HG03469 (cell line): ENCODE measurements around the gene LSR.

ENCODE experiments used
- ATAC-seq: cut with Tn5 transposase; IDR thresholded peaks from one replicate; pipeline ENCODE4 v1.9.1; 2021; ENCODE audit warnings: mild to moderate bottlenecking, moderate library complexity, moderate number of reproducible peaks; ENCODE audit not compliant: unreplicated experiment

The LSR gene, protein sequence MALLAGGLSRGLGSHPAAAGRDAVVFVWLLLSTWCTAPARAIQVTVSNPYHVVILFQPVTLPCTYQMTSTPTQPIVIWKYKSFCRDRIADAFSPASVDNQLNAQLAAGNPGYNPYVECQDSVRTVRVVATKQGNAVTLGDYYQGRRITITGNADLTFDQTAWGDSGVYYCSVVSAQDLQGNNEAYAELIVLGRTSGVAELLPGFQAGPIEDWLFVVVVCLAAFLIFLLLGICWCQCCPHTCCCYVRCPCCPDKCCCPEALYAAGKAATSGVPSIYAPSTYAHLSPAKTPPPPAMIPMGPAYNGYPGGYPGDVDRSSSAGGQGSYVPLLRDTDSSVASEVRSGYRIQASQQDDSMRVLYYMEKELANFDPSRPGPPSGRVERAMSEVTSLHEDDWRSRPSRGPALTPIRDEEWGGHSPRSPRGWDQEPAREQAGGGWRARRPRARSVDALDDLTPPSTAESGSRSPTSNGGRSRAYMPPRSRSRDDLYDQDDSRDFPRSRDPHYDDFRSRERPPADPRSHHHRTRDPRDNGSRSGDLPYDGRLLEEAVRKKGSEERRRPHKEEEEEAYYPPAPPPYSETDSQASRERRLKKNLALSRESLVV

DNA sequence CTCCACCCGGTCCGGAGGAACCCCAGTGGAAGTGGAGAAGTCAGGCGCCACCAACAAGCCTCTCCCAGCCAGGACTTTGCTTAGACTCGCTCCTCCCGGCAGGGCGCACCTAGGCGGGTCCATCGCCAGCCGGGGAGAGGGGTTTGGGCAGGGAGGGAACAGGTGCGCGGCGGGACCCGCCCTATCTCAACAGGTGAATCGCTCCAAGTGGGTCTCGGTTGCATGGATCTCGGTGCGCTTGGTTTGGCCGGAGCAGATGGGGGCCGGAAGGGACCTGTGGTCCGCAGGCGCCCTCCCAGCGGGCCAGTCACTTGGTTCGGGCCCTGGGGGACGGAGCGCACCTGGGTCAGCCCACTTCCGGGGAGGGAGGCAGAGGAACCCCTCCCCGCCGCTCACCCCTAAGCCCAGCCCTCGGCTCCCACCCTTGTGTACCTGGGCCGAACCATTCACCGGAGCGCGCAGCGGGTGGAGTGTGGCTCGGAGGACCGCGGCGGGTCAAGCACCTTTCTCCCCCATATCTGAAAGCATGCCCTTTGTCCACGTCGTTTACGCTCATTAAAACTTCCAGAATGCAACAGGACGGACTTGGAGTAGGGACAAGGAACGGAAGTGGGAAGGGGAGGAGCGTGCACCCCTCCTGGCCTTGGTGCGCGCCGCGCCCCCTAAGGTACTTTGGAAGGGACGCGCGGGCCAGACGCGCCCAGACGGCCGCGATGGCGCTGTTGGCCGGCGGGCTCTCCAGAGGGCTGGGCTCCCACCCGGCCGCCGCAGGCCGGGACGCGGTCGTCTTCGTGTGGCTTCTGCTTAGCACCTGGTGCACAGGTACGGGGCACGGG, at the start of gene LSR:
Gene LSR (plus strand): TSS at position 693 of the 836 bp plus-strand sequence. CDS start 21 bp downstream, at position 714.
- peak; percentile 55 for ATAC-seq

DNA sequence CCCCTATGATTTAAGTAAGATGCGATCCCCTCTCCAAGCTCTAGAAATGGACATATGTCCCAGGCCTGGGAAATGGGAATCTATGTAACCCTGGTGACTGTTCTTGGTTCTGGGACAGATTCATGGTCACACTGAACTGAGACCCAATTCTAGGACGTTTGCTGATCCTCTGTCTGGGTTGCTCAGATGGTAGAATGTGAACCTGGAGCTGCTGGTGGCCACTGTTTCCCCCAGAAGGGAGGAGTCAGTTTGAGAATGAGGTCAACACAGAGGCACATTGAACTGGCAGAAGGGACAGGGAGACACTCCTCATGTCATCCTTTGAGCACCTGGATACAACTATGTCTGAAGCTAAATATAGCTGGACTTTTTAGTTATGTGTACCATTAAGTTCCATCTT, 49.3 kb upstream of the LSR start:
- ATAC-seq = no peak

DNA sequence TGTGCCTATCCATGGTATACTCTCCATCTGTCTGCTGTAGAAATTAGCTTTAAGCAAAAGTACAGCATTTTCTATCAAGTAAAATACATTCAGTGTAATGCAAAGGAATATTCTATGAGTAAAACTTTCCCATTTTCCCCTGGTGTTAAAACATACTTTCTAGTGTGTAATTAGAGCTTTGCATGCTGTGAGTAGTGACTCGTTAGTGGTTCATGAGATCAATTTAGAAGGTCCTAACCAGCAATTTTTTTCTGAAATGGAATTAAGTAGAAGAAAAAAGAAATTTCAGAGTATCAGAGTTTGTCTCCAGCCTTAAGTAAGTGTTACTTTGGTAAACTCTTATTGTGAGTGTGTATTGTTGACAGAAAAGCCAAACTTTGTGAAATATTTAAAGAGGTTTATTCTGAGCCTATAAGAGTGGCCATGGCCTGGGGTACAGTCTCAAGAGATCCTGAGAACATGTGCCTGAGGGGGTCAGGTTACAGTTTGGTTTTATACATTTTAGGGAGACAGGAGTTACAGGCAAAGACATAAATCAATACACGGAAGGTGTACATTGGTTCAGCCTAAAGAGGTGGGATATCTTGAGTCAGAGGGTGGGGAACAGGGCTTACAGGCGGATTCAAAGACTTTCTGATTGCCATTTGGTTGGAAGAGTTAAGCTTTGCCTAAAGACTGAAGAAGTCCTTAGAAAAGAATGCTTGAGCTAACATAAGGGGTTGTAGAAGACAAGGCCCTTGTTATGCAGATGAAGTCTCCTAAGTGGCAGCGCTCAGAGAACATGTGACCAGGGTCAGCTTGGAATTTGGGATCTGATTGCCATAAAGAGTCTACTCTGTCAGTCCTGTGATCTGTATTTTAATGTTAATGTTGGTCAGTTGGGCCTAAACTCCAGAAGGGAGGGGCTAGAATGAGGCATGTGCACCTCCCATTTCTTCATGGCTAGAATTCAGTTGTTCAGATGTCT, 45.8 kb upstream of the LSR start:
- no peak for ATAC-seq

DNA sequence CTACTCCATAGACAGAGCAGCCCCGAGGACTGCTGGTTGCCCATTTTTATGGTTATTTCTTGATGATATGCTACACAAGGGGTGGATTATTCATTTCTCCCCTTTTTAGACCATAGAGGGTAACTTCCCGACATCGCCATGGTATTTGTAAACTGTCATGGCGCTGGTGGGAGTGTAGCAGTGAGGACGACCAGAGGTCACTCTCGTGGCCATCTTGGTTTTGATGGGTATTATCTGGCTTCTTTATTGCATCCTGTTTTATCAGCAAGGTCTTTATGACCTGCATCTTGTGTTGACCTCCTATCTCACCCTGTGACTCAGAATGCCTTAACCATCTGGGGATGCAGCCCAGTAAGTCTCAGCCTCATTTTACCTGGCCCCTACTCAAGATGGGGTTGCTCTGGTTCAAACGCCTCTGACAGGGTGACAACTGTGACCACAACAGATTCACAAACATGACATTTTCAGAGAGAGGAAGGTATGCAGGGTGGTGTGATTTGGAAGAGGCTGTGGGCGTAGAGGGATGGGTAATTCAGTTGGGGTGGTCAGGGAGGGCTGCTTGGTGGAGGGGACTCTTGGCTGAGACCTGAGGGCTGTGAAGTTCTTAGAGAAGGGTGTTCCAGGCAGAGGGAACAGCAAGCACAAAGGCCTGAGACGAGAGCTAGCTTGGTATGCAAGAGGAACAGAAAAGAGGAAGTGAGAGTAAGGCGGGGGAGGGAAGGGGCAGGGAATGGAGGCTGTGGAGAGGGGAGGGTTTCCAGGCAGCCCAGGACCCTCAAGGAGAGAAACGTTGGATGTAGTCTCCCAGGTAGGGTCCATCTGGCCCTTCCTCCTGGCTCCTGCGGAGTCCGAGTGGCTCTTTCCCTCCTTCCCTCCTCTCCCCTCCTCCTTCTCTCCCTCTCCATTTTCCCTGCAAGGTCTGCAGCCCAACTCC, 43.7 kb upstream of the LSR start:
- ATAC-seq = no peak

DNA sequence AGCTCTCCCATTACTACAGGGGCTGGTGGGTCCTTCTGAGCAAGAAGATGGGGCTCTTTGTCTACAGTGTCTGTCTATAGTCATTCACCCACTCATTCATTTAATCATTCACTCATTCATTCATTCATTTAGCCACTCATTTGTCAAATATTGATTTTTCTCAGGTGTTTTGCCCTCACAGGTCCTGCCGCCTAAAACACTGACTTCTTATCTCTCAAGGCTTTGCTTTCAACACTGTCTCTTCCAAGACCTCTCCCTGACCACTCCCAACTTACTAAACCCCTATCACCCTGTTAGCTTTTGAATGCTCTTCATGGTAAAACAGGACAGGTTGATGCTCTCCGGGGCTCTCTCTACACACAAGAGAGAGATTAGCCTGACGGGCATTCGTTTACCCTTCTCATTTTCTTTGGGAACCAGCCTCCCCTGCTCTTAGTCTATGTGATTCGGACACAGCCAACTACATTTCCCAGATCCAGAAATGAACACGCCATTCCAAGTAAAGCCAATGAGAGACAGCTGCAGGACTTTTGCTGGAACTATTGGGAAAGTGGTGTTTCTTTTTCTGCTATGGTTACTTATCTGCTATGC, 43.0 kb upstream of the LSR start:
- ATAC-seq = no peak

DNA sequence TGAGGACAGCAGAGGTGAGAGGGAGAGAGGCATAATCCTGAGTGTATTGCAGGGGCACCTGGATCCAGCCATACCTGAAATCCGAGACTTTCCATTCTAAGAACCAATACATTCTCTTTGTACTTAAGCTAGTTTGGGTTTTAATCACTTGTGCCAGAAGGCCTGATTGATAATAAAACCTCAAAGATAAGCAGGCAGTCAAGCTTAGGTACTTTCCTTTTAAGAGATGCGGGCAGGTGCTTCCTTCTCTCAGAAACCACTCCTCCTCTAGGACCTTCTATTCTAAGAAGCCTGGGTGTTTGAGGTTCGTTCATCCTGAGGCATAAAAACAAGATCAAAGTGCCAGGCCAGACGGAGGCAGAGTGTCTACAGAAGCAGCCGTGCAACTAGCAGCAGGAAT, 42.4 kb upstream of the LSR start:
- no peak for ATAC-seq

DNA sequence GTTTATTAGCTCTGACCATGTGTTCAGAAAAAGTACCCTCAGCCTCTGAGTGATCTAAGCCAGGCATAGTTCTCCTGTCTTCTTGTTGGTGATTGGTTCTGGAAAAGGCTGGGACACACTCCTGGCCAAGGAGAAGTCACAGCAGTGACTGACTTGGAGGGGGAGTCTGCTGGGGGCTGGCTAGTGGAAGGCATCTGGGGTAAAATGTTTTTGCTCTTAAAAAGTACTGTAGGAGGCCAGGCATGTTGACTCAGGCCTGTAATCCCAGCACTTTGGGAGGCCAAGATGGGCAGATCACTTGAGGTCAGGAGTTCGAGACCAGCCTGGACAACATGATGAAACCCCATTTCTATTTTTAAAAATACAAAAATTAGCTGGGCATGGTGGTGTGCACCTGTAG, 41.9 kb upstream of the LSR start:
- no peak for ATAC-seq

DNA sequence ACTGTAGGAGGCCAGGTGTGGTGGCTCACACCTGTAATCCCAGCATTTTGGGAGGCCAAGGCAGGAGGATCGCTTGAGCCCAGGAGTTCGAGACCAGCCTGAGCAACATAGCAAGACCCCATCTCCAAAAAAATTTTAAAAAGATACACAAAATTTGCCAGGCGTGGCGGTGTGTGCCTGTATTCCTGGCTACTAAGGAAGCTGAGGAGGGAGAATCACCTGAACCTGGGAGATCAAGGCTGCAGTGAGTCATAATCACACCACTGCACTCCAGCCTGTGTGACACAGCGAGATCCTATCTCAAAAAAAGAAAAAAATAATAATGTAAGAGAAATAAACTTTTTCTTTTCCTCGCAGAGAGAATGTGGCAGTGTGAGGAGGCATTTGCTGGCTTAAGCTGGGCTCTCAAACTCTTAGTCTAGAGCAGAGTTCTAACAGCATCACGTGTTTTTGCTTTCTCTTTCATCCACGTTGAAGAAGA, 41.4 kb upstream of the LSR start:
- no peak for ATAC-seq

DNA sequence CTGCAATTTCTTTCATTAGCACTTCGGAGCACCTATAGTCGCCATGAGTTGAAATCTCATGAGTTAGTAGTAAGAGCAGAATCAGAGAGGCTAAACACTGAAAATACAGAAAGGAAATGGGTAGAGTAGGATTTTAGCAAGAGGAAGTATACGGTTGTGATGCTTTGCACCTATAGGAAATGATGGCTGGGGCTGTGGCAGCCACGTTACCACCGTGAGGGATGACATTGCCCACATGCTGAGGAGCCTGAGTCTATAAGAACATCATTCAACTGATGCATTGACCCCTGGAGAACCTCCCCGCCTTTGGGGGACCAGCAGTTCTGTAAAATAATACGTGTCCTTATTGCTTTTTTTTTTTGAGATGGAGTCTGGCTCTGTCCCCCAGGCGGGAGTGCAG, 40.7 kb upstream of the LSR start:
- no peak for ATAC-seq

DNA sequence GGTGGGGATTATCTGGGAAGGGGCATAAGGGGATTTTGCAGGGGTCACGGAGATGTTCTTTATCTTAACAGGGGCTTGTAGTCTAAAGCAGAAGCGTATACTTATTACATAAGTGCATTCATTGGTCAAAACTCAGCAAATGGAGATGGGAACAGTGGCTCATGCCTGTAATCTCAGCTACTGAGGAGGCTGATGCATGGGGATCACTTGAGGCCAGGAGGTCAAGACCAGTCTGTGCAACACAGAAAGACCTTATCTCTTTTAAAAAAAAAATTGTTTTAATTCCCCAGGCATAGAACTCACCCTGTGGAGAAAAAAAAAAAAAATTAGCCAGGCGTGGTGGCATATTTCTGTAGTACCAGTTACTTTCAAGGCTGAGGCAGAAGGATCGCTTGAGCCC, 39.2 kb upstream of the LSR start:
- ATAC-seq = no peak

DNA sequence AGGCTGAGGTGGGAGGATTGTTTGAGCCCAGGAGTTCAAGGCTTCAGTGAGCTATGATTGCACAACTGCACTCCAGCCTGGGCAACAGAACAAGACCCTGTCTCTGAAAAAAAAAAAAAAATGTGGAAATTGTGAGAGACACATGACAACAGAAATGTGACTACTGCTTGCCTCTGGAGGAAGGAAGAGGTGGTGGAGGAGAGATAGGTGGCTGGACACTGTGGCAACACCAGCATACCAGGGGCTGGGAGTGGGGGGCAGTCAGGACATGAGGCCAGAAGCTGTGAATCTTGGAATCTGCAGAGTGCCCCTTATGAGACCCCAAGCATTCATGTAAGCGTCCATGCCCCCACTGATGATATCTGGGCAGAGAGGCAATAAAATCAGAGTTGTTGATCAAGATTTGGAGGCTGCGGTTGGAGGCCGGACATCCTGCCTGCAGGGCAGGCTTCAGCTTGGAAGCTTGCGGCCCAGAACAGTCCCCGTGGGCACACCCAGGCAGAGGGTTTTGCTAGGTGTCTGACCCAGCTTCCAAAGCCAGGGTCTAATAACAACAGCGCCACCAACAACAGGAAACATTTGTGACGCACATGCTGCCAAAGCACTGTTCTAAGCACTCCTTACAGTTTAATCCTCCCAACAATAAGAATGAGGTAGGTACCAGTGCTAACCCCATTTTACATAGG, 37.1 kb upstream of the LSR start:
- no peak for ATAC-seq

DNA sequence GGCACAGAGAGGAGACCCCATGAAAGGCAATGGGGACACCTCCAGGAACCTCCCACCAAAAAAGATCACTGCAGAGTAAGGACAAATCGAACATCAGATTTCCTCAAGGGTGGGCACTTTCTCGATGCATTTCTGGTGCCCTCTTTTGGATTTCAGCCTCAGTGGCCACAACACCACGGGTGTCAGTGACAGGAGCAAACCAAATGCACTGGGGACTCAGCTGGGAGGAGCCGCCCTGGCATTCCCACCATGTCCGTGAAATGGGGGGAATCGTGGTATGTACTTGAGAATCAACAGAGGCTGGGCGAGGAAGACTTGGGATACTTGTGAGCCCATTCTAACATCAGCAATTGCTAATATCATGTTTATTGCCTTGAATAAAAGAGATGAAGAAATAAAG, 36.6 kb upstream of the LSR start:
- ATAC-seq = no peak

DNA sequence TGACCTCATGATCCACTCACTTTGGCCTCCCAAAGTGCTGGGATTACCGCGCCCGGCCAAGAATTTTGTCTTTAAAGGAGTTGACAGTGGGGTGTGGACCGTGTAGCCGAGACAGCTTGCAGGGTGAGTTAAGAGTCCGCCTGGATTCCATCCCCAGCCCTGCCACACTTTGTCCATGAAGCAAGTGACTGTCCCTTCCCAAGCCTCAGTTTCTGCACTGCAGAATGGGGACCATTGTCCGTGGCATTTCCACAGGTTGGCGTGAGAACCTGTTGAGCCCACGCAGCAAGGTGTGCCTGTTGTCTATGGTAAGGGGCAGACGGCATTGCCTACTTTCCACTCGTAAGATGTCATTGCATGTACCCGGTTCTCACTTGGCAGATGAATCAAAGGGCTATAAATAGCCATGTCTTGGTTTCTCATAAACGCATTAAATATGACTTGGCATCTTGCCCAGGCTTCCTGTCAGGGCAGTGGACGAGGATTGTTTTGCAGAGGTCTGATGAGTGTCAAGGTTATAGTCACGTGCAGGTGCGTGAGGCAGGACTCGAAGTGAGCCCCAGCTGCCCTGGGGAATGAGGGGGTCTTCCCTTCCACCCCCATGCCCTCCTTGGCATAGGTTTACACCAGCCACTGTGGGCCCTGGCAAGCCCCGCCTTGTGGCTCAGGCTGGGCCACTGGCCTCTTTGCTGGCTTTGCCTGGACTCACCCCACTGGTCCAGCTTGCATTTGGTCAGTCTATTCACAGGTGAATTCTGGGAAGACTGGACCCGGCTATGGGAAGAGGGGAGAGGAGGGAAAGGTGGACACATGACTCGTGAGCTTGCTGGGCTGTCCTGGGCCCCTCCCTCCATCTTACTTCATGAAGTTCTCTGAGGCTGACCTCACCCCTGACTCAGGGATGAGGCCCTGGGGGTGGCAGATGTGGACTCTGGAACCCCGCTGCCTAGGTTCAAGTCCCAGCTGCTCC, 34.9 kb upstream of the LSR start:
- ATAC-seq = no peak

DNA sequence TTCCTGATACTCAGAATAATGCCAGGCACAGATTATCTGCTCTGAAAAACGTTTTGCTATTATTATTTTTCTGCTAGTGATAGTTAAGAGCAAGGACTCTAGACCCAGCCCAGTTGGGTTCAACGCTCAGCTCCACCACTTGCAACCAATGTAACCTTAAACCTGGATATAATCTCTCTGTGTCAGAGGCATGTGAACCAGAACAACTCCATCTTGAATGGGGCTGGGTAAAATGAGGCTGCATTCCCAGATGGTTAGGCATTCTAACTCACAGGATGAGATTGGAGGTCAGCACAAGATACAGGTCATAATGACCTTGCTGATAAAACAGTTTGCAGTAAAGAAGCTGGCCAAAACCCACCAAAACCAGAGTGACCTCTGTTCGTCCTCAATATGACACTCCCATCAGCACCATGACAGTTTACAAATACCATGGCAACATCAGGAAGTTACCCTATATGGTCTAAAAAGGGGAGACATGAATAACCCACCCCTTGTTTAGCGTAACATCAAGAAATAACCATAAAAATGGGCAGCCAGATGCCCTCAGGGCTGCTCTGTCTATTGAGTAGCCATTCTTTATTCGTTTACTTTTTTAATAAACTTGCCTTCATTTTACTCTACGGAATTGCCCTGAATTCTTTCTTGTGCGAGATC, 33.9 kb upstream of the LSR start:
- ATAC-seq = no peak

DNA sequence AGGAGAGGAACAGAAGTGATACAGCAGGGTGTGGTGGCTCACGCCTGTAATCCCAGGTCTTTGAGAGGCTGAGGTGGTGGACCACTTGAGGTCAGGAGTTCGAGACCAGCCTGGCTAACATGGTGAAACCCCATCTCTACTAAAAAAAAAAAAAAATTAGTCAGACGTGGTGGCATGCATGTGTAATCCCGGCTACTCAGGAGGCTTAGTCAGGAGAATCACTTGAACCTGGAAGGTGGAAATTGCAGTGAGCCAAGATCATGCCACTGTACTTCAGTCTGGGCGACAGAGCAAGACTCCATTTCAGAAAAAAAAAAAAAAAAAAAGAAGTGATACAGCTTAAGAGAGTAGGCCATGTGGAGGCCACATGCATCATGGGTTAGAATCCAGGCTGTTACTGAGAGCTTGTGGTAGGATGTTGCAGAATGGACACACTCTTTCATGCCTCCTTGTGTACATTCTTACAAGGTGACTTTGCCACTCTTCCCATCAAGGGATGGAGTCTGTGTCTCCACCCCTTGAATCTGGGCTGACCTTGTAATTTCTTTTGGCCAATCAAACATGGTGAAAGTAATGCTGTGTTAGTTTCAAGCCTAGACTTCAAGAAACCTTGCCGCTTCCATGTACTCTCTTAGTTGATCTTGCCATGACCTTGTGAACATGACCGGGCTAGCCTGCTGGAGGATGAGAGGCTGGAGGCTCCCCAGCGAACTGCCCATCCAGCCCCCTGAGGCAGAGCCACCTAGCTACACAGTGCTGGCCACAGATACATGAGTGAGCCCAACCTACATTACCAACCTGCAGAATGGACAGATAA, 32.6 kb upstream of the LSR start:
- no peak for ATAC-seq
